Activated T-cell treated with anti-CD3 and anti-CD28 coated beads for 24 hours (primary cell): ENCODE data around the gene NLGN3.

ENCODE experiments used
- DNase-seq: peaks from one replicate; pipeline ENCODE4 v3.0.0-alpha.2; 2020; ENCODE audit warnings: low read depth

NLGN3 gene

GRCh38 chrX:71118032-71118984 lies 26.3 kb upstream of the NLGN3 start, which contains the start of gene MED12:
Gene MED12 (plus strand): TSS chrX:71118596. CDS start chrX:71118755, 159 bp downstream.
- DNase-seq, result peak; percentile 75

DNA sequence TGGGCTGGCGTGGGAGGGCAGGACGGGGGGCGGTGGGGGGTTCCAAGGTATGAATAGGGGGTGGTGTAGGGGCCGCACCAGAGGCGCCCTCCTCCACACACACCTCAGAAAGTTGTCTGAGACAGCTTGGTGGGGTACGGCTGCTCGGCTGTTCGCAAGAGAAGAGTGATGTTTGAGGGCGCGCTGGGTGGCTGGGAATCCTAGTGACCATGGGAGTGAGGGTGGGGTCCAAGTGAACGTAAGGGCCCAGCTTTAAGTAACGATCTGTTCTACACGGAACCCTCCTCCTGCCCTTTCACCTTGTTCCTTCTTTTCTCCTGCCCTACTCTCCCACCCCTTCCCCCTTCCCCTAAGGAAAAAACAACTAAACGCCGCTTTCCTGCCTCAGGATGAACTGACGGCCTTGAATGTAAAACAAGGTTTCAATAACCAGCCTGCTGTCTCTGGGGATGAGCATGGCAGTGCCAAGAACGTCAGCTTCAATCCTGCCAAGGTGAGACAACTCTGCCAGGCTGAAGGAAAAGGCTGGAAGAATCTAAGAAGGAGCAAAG lies 25.6 kb upstream of the NLGN3 start:
- no peak for DNase-seq

GRCh38 chrX:71128166-71128833 lies 16.3 kb upstream of the NLGN3 start:
- no peak for DNase-seq

GRCh38 chrX:71128915-71129765 lies 15.5 kb upstream of the NLGN3 start:
- DNase-seq, result peak; percentile 49

GRCh38 chrX:71131510-71131909 lies 13.1 kb upstream of the NLGN3 start:
- no peak for DNase-seq

DNA sequence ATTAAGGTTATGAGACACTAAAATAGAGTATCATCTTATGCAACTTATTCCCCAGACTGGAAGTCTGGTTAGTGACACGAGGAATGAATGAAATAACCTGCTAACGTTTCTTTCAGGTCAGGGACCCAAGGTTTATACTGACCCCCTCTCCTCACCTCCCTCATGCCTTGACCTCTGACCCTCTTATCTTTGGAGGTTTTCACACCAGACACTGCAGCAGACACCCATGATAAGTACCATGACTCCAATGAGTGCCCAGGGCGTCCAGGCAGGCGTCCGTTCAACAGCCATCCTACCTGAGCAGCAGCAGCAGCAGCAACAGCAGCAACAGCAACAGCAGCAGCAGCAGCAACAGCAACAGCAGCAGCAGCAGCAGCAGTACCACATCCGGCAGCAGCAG lies 4.2 kb upstream of the NLGN3 start:
- no peak for DNase-seq

- no peak for DNase-seq
Measured at GRCh38 chrX:71143508-71143907, 1.1 kb upstream of the NLGN3 start.

- DNase-seq, result no peak
Measured at GRCh38 chrX:71147496-71148277, 3.0 kb downstream of the NLGN3 start.

- no peak for DNase-seq
Measured at GRCh38 chrX:71148278-71148663, 3.6 kb downstream of the NLGN3 start.

DNA sequence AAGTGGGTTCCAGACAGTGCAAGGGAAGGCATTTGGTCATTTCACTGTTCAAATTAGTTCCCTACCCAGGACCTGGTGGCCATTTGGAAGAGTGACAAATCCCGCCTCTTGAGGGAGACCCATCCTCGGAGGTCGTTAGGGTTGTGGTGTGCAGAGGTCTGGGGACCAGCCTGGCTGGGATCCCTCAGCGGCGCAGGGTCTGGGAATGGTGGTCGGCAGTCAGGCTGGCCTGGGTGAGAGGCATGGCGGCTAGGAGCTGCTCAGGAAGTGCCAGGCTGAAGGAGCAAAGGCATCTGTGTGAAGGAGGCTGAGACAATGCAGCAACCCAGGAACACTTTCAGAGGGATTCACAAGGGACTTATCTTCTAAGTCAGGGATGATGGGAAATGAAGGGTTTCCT lies 6.7 kb downstream of the NLGN3 start:
- no peak for DNase-seq

DNA sequence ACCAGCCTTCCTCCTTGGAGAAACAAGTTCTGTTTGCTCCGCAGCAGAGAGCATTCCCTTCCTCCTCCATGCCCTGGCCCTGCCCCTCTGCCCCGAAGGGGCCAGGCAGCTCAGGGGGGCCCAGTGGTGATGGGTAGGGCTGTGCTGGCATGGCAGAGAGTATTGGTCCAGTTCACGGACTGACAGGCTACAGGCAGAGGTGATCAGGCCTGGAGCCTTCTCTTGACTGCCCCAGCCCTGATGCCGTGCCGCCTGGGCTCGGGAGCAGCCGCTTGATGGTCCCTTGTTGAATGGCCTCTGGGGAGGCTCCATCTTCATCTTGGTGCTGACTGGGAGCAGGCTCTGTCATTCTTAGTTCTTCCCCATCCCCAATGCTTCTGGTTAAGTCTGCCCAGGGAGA lies 9.6 kb downstream of the NLGN3 start:
- DNase-seq, result no peak

DNA sequence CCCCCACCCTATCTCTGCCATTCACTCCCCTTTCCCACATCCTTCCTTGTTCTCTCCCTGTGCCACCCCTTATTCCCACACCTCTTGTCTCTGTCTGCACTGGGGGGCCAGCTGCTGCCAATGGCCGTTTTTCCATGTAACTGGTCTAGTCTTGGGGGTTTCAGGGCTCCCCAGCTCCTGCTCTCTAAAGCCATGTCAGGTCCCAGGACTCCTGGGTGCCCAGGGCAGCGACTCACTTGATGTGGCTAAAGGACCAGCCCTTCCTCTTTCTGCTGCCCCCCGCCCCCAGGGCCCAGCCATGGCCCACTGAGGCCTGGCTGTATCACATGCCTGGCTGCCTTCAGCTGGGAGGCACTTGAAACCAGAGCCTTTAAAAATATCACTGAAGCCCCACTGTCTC lies 10.0 kb downstream of the NLGN3 start:
- DNase-seq, result no peak

DNA sequence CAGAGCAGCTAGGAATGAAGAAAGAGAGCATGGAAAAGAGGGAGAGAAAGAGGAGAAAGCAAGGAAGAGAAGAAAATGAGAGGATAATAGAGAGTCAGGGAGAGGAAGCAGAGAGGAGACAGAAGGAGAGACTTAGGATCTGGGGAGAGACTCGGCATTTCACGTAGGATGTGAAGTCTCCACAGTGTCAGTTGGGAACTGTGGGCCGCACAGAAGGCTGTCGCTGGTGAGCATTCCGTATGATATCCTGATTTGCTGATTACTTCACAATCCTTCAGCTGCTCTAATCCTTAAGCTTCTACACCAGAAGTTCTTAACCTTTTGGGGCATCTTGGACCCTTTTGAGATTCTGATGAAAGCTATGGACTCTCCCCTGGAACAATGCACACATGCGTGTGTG lies 14.0 kb downstream of the NLGN3 start:
- no peak for DNase-seq

DNA sequence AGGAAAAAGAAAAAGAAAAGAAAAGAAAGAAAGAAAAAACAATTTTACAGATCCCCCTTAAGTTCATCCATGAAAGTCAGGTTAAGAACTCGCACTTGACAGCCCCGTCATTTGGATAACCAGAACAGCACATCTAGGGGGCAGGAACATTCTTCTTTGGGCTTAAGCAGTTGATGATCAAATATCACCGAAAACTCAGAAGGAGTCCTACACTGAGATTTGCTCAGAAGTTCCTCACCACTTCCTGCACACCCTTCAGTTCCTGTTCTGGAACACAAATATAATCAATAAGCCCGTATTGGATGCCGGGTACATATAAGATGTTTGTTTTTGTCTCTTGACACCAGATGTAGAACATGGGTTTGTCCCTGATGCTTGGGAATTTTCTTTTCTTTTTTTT lies 14.7 kb downstream of the NLGN3 start:
- DNase-seq, result no peak

DNA sequence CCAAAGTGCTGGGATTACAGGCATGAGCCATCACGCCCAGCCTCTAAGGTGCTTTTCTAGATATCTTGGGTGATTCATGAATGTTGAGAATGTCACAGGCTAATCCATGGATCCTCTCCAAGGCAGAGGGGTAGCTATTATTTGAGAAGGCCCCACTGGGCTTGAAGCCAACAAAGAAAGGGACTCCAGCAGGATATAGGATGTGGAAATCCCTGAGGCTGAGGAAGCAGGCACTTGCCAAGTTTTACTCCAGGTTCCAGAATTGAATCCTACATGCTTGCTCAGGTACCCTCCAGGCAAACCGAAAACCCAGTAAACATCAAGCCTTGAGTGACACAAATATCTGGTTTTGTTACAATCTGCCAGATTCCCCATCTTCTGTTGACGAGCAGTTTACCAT lies 15.8 kb downstream of the NLGN3 start:
- no peak for DNase-seq

DNA sequence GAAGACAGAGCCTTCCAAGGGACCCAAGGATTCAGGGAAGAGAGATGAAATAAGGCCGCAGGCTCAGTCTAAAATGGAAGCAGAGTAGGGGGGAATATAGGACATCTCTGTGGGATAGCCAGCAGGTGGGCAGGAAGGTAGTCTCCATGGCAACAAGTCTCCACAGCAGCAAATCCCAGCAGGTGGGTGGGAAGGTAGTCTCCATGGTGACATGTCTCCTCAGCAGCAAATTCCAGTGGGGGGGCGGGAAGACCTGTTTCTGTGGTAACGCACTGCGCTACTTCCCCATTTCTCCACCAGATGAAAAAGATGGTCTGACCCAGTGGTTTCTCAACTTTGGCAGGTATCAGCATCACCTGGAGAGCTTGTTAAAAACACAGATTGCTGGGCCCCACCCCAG lies 18.3 kb downstream of the NLGN3 start:
- no peak for DNase-seq

DNA sequence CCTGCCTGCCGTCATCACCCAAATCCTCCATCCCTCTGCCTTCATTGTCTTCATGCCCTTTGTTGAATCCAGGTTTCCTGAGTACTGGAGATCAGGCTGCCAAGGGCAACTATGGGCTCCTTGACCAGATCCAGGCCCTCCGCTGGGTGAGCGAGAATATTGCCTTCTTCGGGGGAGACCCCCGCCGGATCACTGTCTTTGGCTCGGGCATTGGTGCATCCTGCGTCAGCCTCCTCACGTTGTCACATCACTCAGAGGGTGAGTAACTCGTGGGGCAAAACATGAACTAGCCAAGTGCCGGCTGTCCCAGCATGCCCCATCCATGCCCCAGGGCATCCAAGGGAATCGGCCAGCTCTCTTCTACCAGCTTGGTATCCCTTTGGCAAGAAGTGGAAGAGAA lies 19.4 kb downstream of the NLGN3 start:
- no peak for DNase-seq

GRCh38 chrX:71166461-71166860 lies 21.8 kb downstream of the NLGN3 start:
- DNase-seq, result no peak

DNA sequence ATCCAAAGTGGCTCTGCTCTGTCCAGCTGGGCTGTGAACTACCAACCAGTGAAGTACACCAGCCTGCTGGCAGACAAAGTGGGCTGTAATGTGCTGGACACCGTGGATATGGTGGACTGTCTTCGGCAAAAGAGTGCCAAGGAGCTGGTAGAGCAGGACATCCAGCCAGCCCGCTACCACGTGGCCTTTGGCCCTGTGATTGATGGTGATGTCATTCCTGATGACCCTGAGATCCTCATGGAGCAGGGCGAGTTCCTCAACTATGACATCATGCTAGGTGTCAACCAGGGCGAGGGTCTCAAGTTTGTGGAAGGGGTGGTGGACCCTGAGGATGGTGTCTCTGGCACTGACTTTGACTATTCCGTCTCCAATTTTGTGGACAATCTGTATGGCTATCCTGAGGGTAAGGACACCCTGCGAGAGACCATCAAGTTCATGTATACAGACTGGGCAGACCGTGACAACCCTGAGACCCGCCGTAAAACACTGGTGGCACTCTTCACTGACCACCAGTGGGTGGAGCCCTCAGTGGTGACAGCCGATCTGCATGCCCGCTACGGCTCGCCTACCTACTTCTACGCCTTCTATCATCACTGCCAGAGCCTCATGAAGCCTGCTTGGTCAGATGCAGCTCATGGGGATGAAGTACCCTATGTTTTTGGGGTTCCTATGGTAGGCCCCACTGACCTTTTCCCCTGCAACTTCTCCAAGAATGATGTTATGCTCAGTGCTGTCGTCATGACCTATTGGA lies 22.6 kb downstream of the NLGN3 start:
- DNase-seq, result no peak

- DNase-seq, result no peak
Measured at GRCh38 chrX:71168134-71168533, 23.5 kb downstream of the NLGN3 start.

DNA sequence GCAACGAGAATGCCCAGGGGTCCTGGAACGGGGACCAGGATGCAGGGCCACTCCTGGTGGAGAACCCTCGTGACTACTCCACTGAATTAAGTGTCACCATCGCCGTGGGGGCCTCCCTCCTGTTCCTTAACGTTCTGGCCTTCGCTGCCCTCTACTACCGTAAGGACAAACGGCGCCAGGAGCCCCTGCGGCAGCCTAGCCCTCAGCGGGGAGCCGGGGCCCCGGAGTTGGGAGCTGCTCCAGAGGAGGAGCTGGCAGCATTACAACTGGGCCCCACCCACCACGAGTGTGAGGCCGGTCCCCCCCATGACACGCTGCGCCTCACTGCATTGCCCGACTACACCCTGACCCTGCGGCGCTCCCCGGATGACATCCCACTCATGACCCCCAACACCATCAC lies 24.9 kb downstream of the NLGN3 start:
- no peak for DNase-seq
